ENCODE results near the gene DLG4. TPM values are rescaled to one million over a fixed set of nuclear protein-coding genes. Genes with fewer than 3 reads are reported as not detected.
"Not testable (repeated sequence)": the region's sequence is repeated elsewhere in the genome, so short reads cannot be mapped to it uniquely, and the experiment has no call there.

Gene DLG4
- polyA plus RNA-seq, 3 donors: 32.1 to 39.7 (median 35.3) TPM

DNA sequence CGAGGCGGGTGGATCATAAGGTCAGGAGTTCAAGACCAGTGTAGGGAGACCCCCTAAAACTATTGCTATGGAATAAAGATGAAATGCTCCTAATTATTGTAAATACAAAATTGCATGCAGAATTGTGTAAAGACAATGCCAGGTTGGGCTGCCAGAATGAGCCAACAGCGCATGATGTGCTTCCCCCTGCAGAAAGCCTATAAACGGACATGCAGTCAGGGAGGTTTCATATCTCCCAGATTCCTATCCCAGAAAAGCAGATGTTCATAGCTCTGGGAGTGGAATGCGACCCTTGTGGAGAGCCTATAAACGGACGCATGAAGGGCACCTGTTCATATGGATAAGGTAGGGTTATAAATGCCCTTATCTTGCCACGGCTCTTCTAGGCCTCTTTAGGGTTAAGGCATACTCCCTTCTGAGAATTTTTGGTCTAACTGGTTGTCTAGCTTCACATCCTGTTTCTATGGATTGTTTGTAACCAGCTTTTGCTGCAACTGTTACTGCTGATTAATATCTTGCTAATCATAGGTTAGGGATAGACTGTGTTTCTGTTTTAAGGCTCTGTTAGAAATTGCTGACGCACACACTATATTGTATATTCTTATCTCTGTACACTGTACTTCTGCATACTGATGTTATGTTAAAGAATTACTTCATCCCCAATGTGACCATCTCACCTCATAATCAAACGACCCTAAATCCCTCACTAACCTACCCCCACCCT, 50.6 kb downstream of the DLG4 start:
- not testable (repeated sequence) for DNase-seq

DNA sequence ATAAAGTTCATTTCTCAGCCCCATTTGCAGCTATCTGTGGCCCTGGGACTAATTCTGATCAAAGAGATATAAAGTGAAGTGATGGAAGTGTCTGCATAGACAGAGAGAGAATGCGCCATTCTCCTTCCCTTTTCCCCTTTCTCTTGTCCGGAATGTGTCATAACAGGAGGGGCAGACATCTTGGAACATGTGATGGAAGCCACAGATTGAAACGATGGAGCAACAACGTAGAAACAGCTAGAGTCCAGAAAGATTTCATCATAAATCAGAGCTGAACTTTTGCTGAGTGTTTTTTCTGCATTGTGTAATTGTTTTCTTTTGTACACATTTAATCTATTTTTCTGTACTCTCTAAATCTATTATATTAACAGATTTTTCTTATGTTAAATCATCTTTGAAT, 51.8 kb downstream of the DLG4 start:
- DNase-seq: no peak

DNA sequence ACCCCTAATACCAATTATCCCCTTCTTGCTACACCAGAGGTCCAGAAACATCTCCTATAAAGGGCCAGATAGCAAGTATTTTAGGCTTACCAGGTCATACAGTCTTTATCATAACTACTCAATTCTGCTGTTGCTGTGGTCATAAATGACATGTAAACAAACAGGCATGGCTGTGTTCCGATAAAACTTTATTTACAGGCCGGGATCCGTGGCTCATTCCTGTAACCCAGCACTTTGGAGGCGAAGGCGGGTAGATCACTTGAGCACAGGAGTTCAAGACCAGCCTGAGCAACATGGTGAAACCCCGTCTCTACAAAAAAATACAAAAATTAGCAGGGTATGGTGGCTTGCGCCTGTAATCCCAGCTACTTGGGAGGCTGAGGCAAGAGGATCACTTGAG, 52.8 kb downstream of the DLG4 start:
- DNase-seq: no peak

GRCh38 chr17:7159571-7159970, 60.1 kb downstream of the DLG4 start:
- DNase-seq: not testable (repeated sequence)

DNA sequence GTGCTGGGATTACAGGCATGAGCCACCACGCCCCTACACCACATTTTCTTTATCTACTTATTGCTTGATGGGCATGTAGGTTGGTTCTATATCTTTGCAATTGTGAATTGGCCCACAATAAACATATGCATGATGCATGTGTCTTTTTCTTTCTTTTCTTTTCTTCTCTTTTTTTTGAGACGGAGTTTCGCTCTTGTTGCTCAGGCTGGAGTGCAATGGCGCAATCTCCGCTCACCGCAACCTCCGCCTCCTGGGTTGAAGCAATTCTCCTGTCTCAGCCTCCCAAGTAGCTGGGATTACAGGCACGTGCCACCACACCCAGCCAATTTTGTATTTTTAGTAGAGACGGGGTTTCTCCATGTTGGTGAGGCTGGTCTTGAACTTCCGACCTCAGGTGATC, 61.2 kb downstream of the DLG4 start:
- not testable (repeated sequence) for DNase-seq

DNA sequence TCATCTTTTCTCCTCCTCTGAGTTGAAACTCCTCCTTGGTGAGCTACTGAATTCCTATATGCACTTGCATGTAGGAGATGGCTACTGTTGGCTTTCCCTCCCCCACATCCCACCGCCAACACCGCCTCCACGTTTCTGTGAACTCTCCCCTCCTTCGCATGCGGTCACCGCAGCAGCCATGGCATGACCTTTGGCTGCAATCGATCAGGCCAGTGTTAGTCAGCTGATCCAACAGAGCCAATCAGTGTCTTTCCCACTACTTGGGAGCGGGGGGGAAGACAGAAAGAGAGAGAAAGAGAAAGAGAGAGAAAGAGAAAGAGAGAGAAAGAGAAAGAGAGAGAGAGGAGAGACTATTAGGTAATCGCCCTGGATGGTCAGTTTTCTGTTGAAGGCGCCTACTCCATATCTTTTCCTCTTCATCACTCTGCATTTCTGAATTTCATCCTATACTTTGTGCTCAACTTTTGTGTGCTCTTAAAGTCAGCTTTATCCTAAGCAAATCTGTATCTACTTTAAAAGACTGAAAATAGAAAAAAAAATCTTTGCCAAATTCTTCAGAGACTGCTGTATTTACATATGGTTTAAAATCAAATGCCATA, 63.2 kb downstream of the DLG4 start:
- DNase-seq: no peak

GRCh38 chr17:7147772-7148171, 71.9 kb downstream of the DLG4 start:
- DNase-seq: no peak

DNA sequence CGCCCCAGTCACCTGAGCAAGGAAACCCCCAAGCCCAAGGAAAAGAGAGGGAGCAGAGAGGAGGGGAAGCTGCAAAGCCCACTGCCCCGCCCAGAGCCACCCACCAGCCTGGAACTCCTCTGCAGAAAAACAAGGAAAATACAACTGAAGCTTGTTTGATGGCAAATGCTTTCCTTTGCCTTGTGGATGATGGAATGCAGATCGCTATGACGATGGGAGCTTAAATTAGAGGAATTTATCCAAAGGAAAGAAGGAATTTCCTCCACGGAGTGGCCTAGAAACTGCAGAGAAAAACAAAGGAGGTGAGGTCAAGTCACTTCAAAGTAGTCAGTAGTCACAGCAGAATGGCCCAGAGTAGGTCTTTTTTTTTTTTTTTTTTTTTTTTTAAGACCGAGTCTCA, 73.5 kb downstream of the DLG4 start:
- DNase-seq: no peak

DNA sequence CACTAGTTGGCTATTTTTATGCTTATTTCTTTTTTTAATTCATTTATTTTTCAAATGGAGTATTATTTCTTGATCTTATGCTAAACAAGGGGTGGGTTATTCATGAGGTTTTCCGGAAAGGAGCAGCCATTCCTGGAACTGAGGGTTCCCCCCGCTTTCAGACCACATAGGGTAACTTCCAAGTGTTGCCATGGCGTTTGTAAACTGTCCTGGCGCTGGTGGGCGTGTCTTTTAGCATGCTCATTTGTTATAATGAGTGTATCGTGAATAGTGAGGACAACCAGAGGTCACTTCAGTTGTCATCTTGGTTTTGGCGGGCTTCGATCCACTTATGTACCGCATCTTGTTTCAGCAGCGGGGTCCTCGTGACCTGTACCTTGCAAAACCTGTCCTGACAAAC, 75.4 kb downstream of the DLG4 start:
- no peak for DNase-seq

GRCh38 chr17:7141824-7142223, 77.8 kb downstream of the DLG4 start:
- no peak for DNase-seq

GRCh38 chr17:7139400-7139799, 80.2 kb downstream of the DLG4 start:
- no peak for DNase-seq

GRCh38 chr17:7138800-7139381, 80.7 kb downstream of the DLG4 start:
- DNase-seq: no peak

- no peak for DNase-seq
Measured at GRCh38 chr17:7137171-7137943, 82.3 kb downstream of the DLG4 start.

Other genes with a start within 250 kb of the DLG4 start
- gene ALOX12, start 223.8 kb downstream of the DLG4 start, polyA plus RNA-seq (ENCODE audit: insufficient read length in 3 of 3): 1 to 10 TPM; 1.6 to 3.7 (median 2.8) TPM
- gene RNASEK, start 207.2 kb downstream of the DLG4 start, polyA plus RNA-seq (ENCODE audit: insufficient read length in 3 of 3): 100 to 1,000 TPM; 181 to 197 (median 187) TPM
- gene BCL6B, start 196.8 kb downstream of the DLG4 start, polyA plus RNA-seq (ENCODE audit: insufficient read length in 3 of 3): 10 to 100 TPM; 24.7 to 30.0 (median 25.5) TPM
- gene SLC16A13, start 183.8 kb downstream of the DLG4 start, polyA plus RNA-seq (ENCODE audit: insufficient read length in 3 of 3): 1 to 10 TPM; 4.5 to 5.1 (median 4.8) TPM
- gene SLC16A11, start 175.7 kb downstream of the DLG4 start, polyA plus RNA-seq (ENCODE audit: insufficient read length in 3 of 3): under 1 TPM; 0.51 to 0.75 (median 0.67) TPM
- 1 to 10 TPM in 2 of 3 donors, under 1 TPM in 1; 0.86 to 1.3 (median 1.1) TPM for gene CLEC10A, start 139.6 kb downstream of the DLG4 start, polyA plus RNA-seq (ENCODE audit: insufficient read length in 3 of 3)
- 1 to 10 TPM in 2 of 3 donors, under 1 TPM in 1; 0.92 to 2.5 (median 1.3) TPM for gene ASGR2, start 105.0 kb downstream of the DLG4 start, polyA plus RNA-seq (ENCODE audit: insufficient read length in 3 of 3)
- 10 to 100 TPM in 1 of 3 donors, 1 to 10 TPM in 2; 8.1 to 10.6 (median 8.6) TPM for gene ASGR1, start 40.5 kb downstream of the DLG4 start, polyA plus RNA-seq (ENCODE audit: insufficient read length in 3 of 3)
- 100 to 1,000 TPM; 488 to 565 (median 530) TPM for gene ACADVL, start 102 bp upstream of the DLG4 start, polyA plus RNA-seq (ENCODE audit: insufficient read length in 3 of 3)
- gene DVL2, start 14.7 kb upstream of the DLG4 start, polyA plus RNA-seq (ENCODE audit: insufficient read length in 3 of 3): 10 to 100 TPM; 62.4 to 66.1 (median 64.6) TPM
- gene PHF23, start 19.6 kb upstream of the DLG4 start, polyA plus RNA-seq (ENCODE audit: insufficient read length in 3 of 3): 10 to 100 TPM; 59.0 to 72.3 (median 64.3) TPM
- gene GABARAP, start 22.6 kb upstream of the DLG4 start, polyA plus RNA-seq (ENCODE audit: insufficient read length in 3 of 3): 100 to 1,000 TPM; 456 to 505 (median 482) TPM
- gene CTDNEP1, start 31.9 kb upstream of the DLG4 start, polyA plus RNA-seq (ENCODE audit: insufficient read length in 3 of 3): 100 to 1,000 TPM; 145 to 149 (median 146) TPM
- 10 to 100 TPM; 53.8 to 63.4 (median 57.1) TPM for gene ELP5, start 32.4 kb upstream of the DLG4 start, polyA plus RNA-seq (ENCODE audit: insufficient read length in 3 of 3)
- 10 to 100 TPM; 45.0 to 67.5 (median 58.4) TPM for gene CLDN7, start 42.6 kb upstream of the DLG4 start, polyA plus RNA-seq (ENCODE audit: insufficient read length in 3 of 3)
- 1 to 10 TPM; 1.8 to 3.7 (median 2.5) TPM for gene SLC2A4, start 61.9 kb upstream of the DLG4 start, polyA plus RNA-seq (ENCODE audit: insufficient read length in 3 of 3)
- gene YBX2, start 74.8 kb upstream of the DLG4 start, polyA plus RNA-seq (ENCODE audit: insufficient read length in 3 of 3): 1 to 10 TPM; 4.0 to 4.7 (median 4.2) TPM
- 100 to 1,000 TPM; 289 to 360 (median 348) TPM for gene EIF5A, start 87.8 kb upstream of the DLG4 start, polyA plus RNA-seq (ENCODE audit: insufficient read length in 3 of 3)
- 100 to 1,000 TPM in 1 of 3 donors, 10 to 100 TPM in 2; 96.6 to 102 (median 97.8) TPM for gene GPS2, start 95.5 kb upstream of the DLG4 start, polyA plus RNA-seq (ENCODE audit: insufficient read length in 3 of 3)
- 10 to 100 TPM; 32.4 to 37.7 (median 35.8) TPM for gene NEURL4, start 109.5 kb upstream of the DLG4 start, polyA plus RNA-seq (ENCODE audit: insufficient read length in 3 of 3)
- gene ACAP1, start 116.7 kb upstream of the DLG4 start, polyA plus RNA-seq (ENCODE audit: insufficient read length in 3 of 3): 10 to 100 TPM in 1 of 3 donors, 1 to 10 TPM in 2; 7.0 to 10.2 (median 9.8) TPM
- gene KCTD11, start 132.3 kb upstream of the DLG4 start, polyA plus RNA-seq (ENCODE audit: insufficient read length in 3 of 3): 10 to 100 TPM; 11.8 to 14.5 (median 13.1) TPM
- not detected for gene TMEM95, start 135.3 kb upstream of the DLG4 start, polyA plus RNA-seq (ENCODE audit: insufficient read length in 3 of 3)
- 1 to 10 TPM; 5.7 to 7.9 (median 6.1) TPM for gene TNK1, start 161.3 kb upstream of the DLG4 start, polyA plus RNA-seq (ENCODE audit: insufficient read length in 3 of 3)
- gene PLSCR3, start 174.7 kb upstream of the DLG4 start, polyA plus RNA-seq (ENCODE audit: insufficient read length in 3 of 3): 10 to 100 TPM; 37.4 to 45.5 (median 41.1) TPM
- 100 to 1,000 TPM in 1 of 3 donors, 10 to 100 TPM in 2; 83.2 to 104 (median 93.7) TPM for gene TMEM256, start 184.3 kb upstream of the DLG4 start, polyA plus RNA-seq (ENCODE audit: insufficient read length in 3 of 3)
- gene NLGN2, start 188.0 kb upstream of the DLG4 start, polyA plus RNA-seq (ENCODE audit: insufficient read length in 3 of 3): 10 to 100 TPM; 27.6 to 31.3 (median 29.4) TPM
- gene SPEM1, start 200.5 kb upstream of the DLG4 start, polyA plus RNA-seq (ENCODE audit: insufficient read length in 3 of 3): not detected
- gene SPEM2, start 205.8 kb upstream of the DLG4 start, polyA plus RNA-seq (ENCODE audit: insufficient read length in 3 of 3): not detected
- gene SPEM3, start 209.0 kb upstream of the DLG4 start, polyA plus RNA-seq (ENCODE audit: insufficient read length in 3 of 3): not detected
- 1 to 10 TPM; 4.4 to 5.5 (median 5.1) TPM for gene TMEM102, start 215.6 kb upstream of the DLG4 start, polyA plus RNA-seq (ENCODE audit: insufficient read length in 3 of 3)
- 1 to 10 TPM; 5.9 to 6.7 (median 6.0) TPM for gene FGF11, start 219.7 kb upstream of the DLG4 start, polyA plus RNA-seq (ENCODE audit: insufficient read length in 3 of 3)
- 10 to 100 TPM in 2 of 3 donors, 1 to 10 TPM in 1; 9.0 to 12.1 (median 10.7) TPM for gene CHRNB1, start 225.2 kb upstream of the DLG4 start, polyA plus RNA-seq (ENCODE audit: insufficient read length in 3 of 3)